ENCODE measurements around the gene PTPRM. TPM values are rescaled to one million over a fixed set of nuclear protein-coding genes. Genes with fewer than 3 reads are reported as not detected.

The PTPRM gene
- total and polyA plus RNA-seq, 4 donors, result 9.2 to 23.0 (median 12.7) TPM

DNA sequence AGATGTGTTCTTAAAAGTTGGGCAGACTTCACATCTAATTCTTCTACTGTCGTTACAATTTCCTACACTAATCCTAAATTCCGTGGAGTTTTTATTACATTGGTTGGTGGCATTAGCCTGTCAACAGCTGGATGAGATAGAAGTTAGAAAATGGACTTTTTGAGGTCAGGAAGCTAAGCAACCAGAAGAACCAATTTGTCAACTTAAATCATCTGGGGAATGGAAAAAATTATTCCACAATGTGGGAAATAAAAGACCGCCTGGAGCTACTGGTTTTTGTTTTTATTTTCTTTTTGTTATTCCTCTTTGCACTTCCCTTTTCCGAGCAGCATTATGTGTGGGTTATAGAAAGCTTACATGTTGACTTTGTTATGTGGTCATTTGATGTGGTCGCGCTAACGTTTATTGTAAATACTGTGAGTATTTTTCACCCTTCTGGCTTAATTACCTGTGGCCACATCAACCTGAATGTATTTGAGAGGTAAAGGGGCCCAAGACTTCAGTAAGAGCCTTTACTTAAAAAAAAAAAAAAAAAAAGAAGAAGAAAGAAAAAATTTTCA is 75.3 kb downstream of the PTPRM start:
- 90% methylated on average over 7 of the region's 7 CpGs for WGBS
- peaks cover 0 to 10% (median 1%) of the 10 kb centered on the region in 4 donors for H3K4me1 ChIP-seq (ENCODE audit: control insufficient read depth in 4 of 4, insufficient read depth in 4 of 4, low read length in 3 of 4)
- H3K36me3 ChIP-seq (ENCODE audit: control insufficient read depth in 4 of 4, insufficient read depth in 3 of 4, low read depth in 1 of 4, low read length in 3 of 4), result no peaks in the 10 kb centered on the region
- no peaks in the 10 kb centered on the region for H3K9me3 ChIP-seq (ENCODE audit: control insufficient read depth in 4 of 4, low read length in 3 of 4)
- no peak for DNase-seq (ENCODE audit: low spot score)
- no peak overlapping the region for H3K9ac ChIP-seq (ENCODE audit: low read depth in 1 of 2, low read length in 2 of 2)
- H3K27ac ChIP-seq (ENCODE audit: low read depth in 1 of 2, low read length in 2 of 2), result no peak overlapping the region
- H3K27me3 ChIP-seq (ENCODE audit: control insufficient read depth in 4 of 4, insufficient read depth in 4 of 4, low read length in 3 of 4), result no peaks in the 10 kb centered on the region
- H3K4me3 ChIP-seq (ENCODE audit: low read depth in 1 of 3, low read length in 3 of 3), result no peak overlapping the region
- no peak for TF ChIP-seq CTCF (IDR thresholded peaks at IDR 0.05; ENCODE audit: low read depth, low read length, missing input control)
- TF ChIP-seq REST (IDR thresholded peaks at IDR 0.05), result no peak
- no peak for TF ChIP-seq TAF1 (conservative IDR thresholded peaks at IDR 0.05)
- TF ChIP-seq NR2F2 (IDR thresholded peaks at IDR 0.05), result no peak
- no peak for TF ChIP-seq MAX (IDR thresholded peaks at IDR 0.05)
- no peak for TF ChIP-seq ZBTB33 (IDR thresholded peaks at IDR 0.05)
- no peak for TF ChIP-seq FOXA1 (IDR thresholded peaks at IDR 0.05)
- TF ChIP-seq RAD21 (IDR thresholded peaks at IDR 0.05), result no peak
- no peak for TF ChIP-seq FOXA2 (IDR thresholded peaks at IDR 0.05)

DNA sequence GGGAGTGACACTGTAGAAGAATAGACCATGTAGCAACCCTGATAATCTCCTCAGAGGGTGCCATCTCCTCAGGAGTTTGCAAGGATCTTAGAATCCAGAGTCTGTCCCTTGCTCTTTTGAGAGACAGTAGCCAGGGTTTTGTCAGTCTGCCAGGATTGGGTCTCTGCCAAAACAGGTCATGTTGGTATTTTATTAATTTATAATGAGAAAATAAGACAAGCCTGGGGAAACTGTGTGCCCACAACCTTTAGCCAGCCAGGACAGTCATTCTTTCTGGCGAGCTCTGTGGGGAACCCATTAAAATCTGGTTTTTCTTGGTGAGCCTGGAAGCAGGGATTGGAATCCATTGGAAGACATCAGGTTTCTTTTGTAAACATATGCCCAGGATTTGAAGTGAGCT is 78.6 kb downstream of the PTPRM start:
- Histone ChIP-seq H3K4me1 (ENCODE audit: control insufficient read depth in 4 of 4, insufficient read depth in 4 of 4, low read length in 3 of 4) (peaks cover 0 to 7% (median 1%) of the 10 kb centered on the region in 4 donors), H3K9me3 (ENCODE audit: control insufficient read depth in 4 of 4, low read length in 3 of 4) (peaks cover 0 to 1% (median 0%) of the 10 kb centered on the region in 4 donors), H3K9ac (ENCODE audit: low read depth in 1 of 2, low read length in 2 of 2) (no peak overlapping the region), H3K27ac (ENCODE audit: low read depth in 1 of 2, low read length in 2 of 2) (no peak overlapping the region), H3K36me3 (ENCODE audit: control insufficient read depth in 4 of 4, insufficient read depth in 3 of 4, low read depth in 1 of 4, low read length in 3 of 4) (no peaks in the 10 kb centered on the region), H3K27me3 (ENCODE audit: control insufficient read depth in 4 of 4, insufficient read depth in 4 of 4, low read length in 3 of 4) (no peaks in the 10 kb centered on the region), H3K4me3 (ENCODE audit: low read depth in 1 of 3, low read length in 3 of 3) (no peak overlapping the region)
- TF ChIP-seq ZBTB33 (IDR thresholded peaks at IDR 0.05) (no peak), MAX (IDR thresholded peaks at IDR 0.05) (no peak), HNF4A (conservative IDR thresholded peaks at IDR 0.05) (no peak)
- 79% methylated on average over 1 of the region's 1 CpG for WGBS
- no peak for DNase-seq (ENCODE audit: low spot score)
